Kidney (tissue), 14 donors: ENCODE results near the gene DISC1. TPM values are rescaled to one million over a fixed set of nuclear protein-coding genes. Genes with fewer than 3 reads are reported as not detected.

ENCODE experiments used
- DNase-seq, 5 donors: peaks; one replicate each; pipeline ENCODE4 v3.0.0-alpha.2; 2013 to 2020
- FAIRE-seq: peaks from 2 replicates; lab custom pipeline; 2012; peaks lifted over from hg19 to GRCh38; lab: Jason Lieb, UNC
- H3K27ac ChIP-seq, 2 donors: one replicate each; pipeline ENCODE4 v1.7.0; 2013; ENCODE audit warnings: low read depth in 2 of 2, low read length in 2 of 2, inconsistent platforms in 1 of 2
- H3K27me3 ChIP-seq: one replicate; pipeline ENCODE4 v1.7.1; 2013; ENCODE audit warnings: low read length, inconsistent platforms; ENCODE audit not compliant: control insufficient read depth, insufficient read depth
- H3K36me3 ChIP-seq, 3 donors: one replicate each; pipeline versions ENCODE4 v1.7.0 to v1.7.1; 2013; ENCODE audit warnings: low read length in 3 of 3, control low read depth in 1 of 3, inconsistent platforms in 1 of 3; ENCODE audit not compliant: insufficient read depth in 3 of 3, control insufficient read depth in 2 of 3
- H3K4me1 ChIP-seq, 3 donors: one replicate each; pipeline versions ENCODE4 v1.7.0 to v1.7.1; 2013; ENCODE audit warnings: low read length in 3 of 3, inconsistent platforms in 1 of 3, low read depth in 1 of 3; ENCODE audit not compliant: control insufficient read depth in 2 of 3, insufficient read depth in 2 of 3
- H3K4me3 ChIP-seq, 3 donors: one replicate each; pipeline versions ENCODE4 v1.7.0 to v1.8.1; 2013; ENCODE audit warnings: low read length in 3 of 3, control low read depth in 1 of 3, inconsistent platforms in 1 of 3
- H3K9ac ChIP-seq, 3 donors: one replicate each; pipeline versions ENCODE4 v1.7.0 to v1.7.1; 2013; ENCODE audit warnings: low read length in 3 of 3, control low read depth in 1 of 3, inconsistent platforms in 1 of 3
- H3K9me3 ChIP-seq, 3 donors: one replicate each; pipeline versions ENCODE4 v1.7.0 to v1.7.1; 2013; ENCODE audit warnings: low read length in 3 of 3, control low read depth in 1 of 3, inconsistent platforms in 1 of 3; ENCODE audit not compliant: control insufficient read depth in 2 of 3, insufficient read depth in 1 of 3
- intact Hi-C: fragments of 100-400 bp; cut with DNase I; formaldehyde crosslinking; loops from one replicate; pipeline ENCODE4 v1.11.1; 2022
- polyA plus RNA-seq: library from polyadenylated mRNA; stranded (reverse); fragments of 350-450 nt; fragmentation: Illumina TruSeq; extraction: RNeasy Lipid Tissue Mini Kit (QIAGEN cat#74804); gene quantifications from one replicate; pipeline ENCODE4 v1.2.3, GENCODE V29; 2014; ENCODE audit warnings: low read depth, low replicate concordance; ENCODE audit not compliant: insufficient read depth
- total RNA-seq: library from RNA; stranded (reverse); fragmentation: NEBNext Ultra II Directional; extraction: Animal tissue kit (Norgen Biotek cat#: 25700); gene quantifications from one replicate; pipeline ENCODE4 v1.2.1, GENCODE V29; 2021
- TF ChIP-seq, protein P1 (sequence below): IDR thresholded peaks from 3 replicates; pipeline ENCODE4 v1.5.1; 2012; ENCODE audit warnings: mild to moderate bottlenecking, moderate library complexity, borderline replicate concordance; ENCODE audit not compliant: insufficient read depth; ENCODE audit errors: extremely low read depth
- donor health status: control.
- donor health status: control.
- donor health status: control.
- donor health status: control.
- donor health status: control.
- donor health status: DM: yes; HTN: yes; CAD: no.
- donor health status: Normal renal cell carcinoma (clear cell type).

Gene DISC1
- total and polyA plus RNA-seq, 2 donors from 2014 or later: 0.80 to 15.9 TPM

DNA sequence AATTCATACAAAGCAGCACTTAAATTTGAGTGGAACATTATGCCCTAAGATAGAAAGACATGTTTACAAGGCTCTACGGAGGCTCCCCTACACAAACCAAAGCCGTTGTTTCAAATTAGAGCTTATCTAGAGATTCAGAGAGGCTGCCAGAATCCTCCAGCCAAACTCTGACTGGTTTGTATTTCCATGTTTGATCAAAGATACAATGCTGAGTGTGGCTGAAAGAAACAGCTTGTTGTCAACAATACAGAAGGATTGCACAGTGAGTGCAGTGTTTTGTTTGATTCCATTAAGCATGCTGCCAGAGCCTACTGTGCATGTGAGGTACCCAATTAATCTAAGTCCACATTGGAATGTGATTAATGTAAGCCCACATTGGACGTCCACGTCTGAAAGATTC, 402.7 kb downstream of the DISC1 start:
- no peak for FAIRE-seq

DNA sequence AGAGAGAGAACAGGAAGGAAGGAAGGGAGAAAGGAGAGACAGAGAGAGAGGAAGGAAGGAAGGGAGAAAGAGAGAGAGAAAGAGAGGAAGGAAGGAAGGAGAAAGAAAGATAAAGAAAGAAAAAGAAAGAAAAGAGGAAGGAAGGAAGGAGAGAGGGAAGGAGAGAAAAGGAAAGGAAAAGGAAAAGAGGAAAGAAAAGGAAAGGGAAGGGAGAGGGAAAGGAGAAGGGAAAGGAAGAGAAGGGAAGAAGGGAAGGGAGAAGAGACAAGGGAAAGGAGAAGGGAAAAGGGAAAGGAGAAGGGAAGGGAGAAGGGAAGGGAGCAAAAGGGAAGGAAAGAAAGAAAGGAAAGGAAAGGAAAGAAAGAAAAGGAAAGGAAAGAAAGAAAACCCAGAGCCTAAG, 404.6 kb downstream of the DISC1 start:
- H3K4me3 ChIP-seq: no peak overlapping the region
- H3K27me3 ChIP-seq: no peaks in the 10 kb centered on the region
- no peak overlapping the region for H3K9ac ChIP-seq
- H3K36me3 ChIP-seq: no peaks in the 10 kb centered on the region
- H3K27ac ChIP-seq: no peak overlapping the region
- FAIRE-seq (no peak), DNase-seq (no peak)
- intact Hi-C loops: no loop called here
- no peaks in the 10 kb centered on the region for H3K4me1 ChIP-seq
- TF ChIP-seq, protein P1, sequence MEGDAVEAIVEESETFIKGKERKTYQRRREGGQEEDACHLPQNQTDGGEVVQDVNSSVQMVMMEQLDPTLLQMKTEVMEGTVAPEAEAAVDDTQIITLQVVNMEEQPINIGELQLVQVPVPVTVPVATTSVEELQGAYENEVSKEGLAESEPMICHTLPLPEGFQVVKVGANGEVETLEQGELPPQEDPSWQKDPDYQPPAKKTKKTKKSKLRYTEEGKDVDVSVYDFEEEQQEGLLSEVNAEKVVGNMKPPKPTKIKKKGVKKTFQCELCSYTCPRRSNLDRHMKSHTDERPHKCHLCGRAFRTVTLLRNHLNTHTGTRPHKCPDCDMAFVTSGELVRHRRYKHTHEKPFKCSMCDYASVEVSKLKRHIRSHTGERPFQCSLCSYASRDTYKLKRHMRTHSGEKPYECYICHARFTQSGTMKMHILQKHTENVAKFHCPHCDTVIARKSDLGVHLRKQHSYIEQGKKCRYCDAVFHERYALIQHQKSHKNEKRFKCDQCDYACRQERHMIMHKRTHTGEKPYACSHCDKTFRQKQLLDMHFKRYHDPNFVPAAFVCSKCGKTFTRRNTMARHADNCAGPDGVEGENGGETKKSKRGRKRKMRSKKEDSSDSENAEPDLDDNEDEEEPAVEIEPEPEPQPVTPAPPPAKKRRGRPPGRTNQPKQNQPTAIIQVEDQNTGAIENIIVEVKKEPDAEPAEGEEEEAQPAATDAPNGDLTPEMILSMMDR: no peak
- no peaks in the 10 kb centered on the region for H3K9me3 ChIP-seq

More for the DNA sequence above, 402.7 kb downstream of the DISC1 start:
- TF ChIP-seq, protein P1: no peak
- Histone ChIP-seq H3K36me3 (no peaks in the 10 kb centered on the region), H3K9me3 (no peaks in the 10 kb centered on the region), H3K27ac (no peak overlapping the region), H3K9ac (no peak overlapping the region), H3K4me1 (no peaks in the 10 kb centered on the region), H3K4me3 (no peak overlapping the region), H3K27me3 (no peaks in the 10 kb centered on the region)
- intact Hi-C loops: no loop called here
- peak in 1 of 5 donors; percentile 5 for DNase-seq

DNA sequence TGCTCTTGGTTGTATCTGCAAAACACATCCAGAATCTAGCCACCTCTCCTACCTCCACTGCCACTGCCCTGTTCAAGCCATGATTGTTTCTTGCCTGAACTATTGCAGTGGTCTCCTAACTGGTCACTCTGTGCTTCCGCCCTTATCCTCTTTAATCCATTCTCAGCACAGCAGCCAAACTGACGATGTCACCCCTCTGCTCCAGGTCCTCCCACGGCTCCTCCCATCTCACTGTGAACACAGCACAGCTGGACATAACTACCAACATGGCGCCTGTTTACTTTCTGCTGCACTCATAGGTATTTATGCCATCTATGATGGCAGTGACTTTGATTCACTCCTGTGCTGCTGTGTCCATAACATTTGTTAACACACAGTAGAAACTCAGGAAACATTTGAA, 406.7 kb downstream of the DISC1 start:
- no peaks in the 10 kb centered on the region for H3K4me1 ChIP-seq
- no peaks in the 10 kb centered on the region for H3K27me3 ChIP-seq
- DNase-seq: peak in 1 of 5 donors; percentile 26
- TF ChIP-seq, protein P1: no peak
- no peak overlapping the region for H3K4me3 ChIP-seq
- H3K27ac ChIP-seq: no peak overlapping the region
- no peaks in the 10 kb centered on the region for H3K36me3 ChIP-seq
- no peak overlapping the region for H3K9ac ChIP-seq
- H3K9me3 ChIP-seq: no peaks in the 10 kb centered on the region
- intact Hi-C loops: no loop called here
- FAIRE-seq: no peak

DNA sequence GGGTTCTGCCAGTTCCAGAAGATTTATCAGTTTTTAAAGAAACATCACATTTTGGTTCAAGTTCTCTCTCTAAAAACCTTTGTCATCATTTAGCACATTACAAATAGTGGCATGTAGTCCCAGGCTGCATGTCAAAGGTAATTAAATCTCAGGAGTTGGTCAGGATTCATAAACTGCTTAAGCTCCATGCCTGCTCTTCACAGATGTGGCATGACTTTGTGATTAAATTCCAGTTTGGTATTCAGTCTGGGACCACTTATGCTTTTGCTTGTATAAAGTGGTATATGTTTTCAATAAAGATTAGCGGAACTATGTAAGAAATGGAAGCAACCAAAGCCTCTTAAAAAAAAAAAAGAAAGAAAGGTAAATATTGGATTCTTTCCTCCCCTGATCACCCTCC, 408.0 kb downstream of the DISC1 start:
- Histone ChIP-seq H3K27me3 (no peaks in the 10 kb centered on the region), H3K36me3 (no peaks in the 10 kb centered on the region), H3K27ac (no peak overlapping the region), H3K4me3 (no peak overlapping the region), H3K4me1 (no peaks in the 10 kb centered on the region), H3K9me3 (no peaks in the 10 kb centered on the region), H3K9ac (no peak overlapping the region)
- FAIRE-seq (no peak), DNase-seq (no peak)
- TF ChIP-seq, protein P1: no peak
- intact Hi-C loops: no loop called here
